Thyroid gland (tissue), 4 donors: ENCODE results near the gene SYNE4. TPM values are rescaled to one million over a fixed set of nuclear protein-coding genes. Genes with fewer than 3 reads are reported as not detected.
A peak's percentile ranks its signal among the peaks of the same experiment; 100 is the strongest.

Source experiments
- DNase-seq, 2 donors: peaks; one replicate each; pipeline ENCODE4 v3.0.0-alpha.2; 2019
- H3K27ac ChIP-seq, 3 donors: fragments of 200-600 bp; sonication (generic); 1 replicate in 2 of 3; 2 replicates in 1 of 3; pipeline ENCODE4 v1.5.1; 2016 to 2019; ENCODE audit warnings: mild to moderate bottlenecking in 1 of 3, moderate library complexity in 1 of 3
- H3K27me3 ChIP-seq: fragments of 200-600 bp; sonication (generic); one replicate; pipeline ENCODE4 v1.5.1; 2019
- H3K36me3 ChIP-seq, 2 donors: fragments of 200-600 bp; sonication (generic); one replicate each; pipeline ENCODE4 v1.5.1; 2016 to 2019
- H3K4me1 ChIP-seq, 2 donors: fragments of 200-600 bp; sonication (generic); one replicate each; pipeline ENCODE4 v1.5.1; 2017 to 2019
- H3K4me3 ChIP-seq, 3 donors: fragments of 200-600 bp; sonication (generic); replicated peaks in 1 of 3; 1 replicate in 2 of 3; 2 replicates in 1 of 3; pipeline ENCODE4 v1.5.1; 2016; ENCODE audit warnings: mild to moderate bottlenecking in 1 of 3
- H3K9me3 ChIP-seq: fragments of 200-600 bp; sonication (generic); one replicate; pipeline ENCODE4 v1.5.1; 2017
- POLR2A ChIP-seq, 2 donors: fragments of 450-650 bp; IDR thresholded peaks; one replicate each; pipeline ENCODE4 v1.6.1; 2017; ENCODE audit warnings: antibody characterized with exemption in 2 of 2, mild to moderate bottlenecking in 2 of 2, moderate library complexity in 1 of 2
- WGBS, 2 donors: methylation state at CpG; one replicate each; pipeline ENCODE4 v1.1.5; 2017; 5-methylcytosine and 5-hydroxymethylcytosine counted together
- intact Hi-C: fragments of 100-400 bp; cut with DNase I; formaldehyde crosslinking; loops from one replicate; pipeline ENCODE4 v1.15.1; 2023
- total RNA-seq, 4 donors: library from RNA; depleted of rRNA; stranded (reverse); fragments of >200 nt; gene quantifications; one replicate each; pipeline ENCODE4 v1.2.3, GENCODE V29; 2016
- TF ChIP-seq, protein P1 (sequence below), 6 experiments: fragments of 200-600 bp in 3 of 6; fragments of 450-650 bp in 3 of 6; sonication (generic) in 3 of 6; IDR thresholded peaks; one replicate each; pipeline ENCODE4 v1.5.1; 2016 to 2019; ENCODE audit warnings: antibody characterized with exemption in 6 of 6, mild to moderate bottlenecking in 2 of 6, inconsistent platforms in 1 of 6, moderate library complexity in 1 of 6

Gene SYNE4
- total RNA-seq, 4 donors from 2014 or later = 9.7 to 15.4 (median 12.6) TPM

DNA sequence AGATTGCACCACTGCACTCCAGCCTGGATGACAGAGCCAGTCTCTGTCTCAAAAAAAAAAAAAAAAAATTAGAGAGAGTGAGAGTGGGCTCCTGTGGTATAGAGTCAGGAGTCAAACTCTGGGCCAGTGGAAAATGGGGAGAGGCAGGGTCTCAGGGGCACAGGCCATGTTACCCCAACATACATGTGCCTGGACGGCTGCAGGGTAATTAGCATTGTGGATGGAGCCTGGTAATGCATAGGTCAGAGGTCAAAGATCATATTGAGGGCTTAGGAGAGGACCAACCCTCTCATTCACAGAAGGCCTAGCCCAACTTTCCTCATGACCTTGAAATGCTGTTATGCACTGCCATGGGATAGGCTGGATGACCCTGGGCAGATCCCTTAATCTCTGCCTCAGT, 16.9 kb upstream of the SYNE4 start:
- no peak for TF ChIP-seq POLR2A (IDR thresholded peaks at IDR 0.05)
- TF ChIP-seq, protein P1, sequence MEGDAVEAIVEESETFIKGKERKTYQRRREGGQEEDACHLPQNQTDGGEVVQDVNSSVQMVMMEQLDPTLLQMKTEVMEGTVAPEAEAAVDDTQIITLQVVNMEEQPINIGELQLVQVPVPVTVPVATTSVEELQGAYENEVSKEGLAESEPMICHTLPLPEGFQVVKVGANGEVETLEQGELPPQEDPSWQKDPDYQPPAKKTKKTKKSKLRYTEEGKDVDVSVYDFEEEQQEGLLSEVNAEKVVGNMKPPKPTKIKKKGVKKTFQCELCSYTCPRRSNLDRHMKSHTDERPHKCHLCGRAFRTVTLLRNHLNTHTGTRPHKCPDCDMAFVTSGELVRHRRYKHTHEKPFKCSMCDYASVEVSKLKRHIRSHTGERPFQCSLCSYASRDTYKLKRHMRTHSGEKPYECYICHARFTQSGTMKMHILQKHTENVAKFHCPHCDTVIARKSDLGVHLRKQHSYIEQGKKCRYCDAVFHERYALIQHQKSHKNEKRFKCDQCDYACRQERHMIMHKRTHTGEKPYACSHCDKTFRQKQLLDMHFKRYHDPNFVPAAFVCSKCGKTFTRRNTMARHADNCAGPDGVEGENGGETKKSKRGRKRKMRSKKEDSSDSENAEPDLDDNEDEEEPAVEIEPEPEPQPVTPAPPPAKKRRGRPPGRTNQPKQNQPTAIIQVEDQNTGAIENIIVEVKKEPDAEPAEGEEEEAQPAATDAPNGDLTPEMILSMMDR (IDR thresholded peaks at IDR 0.05) = no peak
- no peak overlapping the region for H3K27ac ChIP-seq
- H3K27me3 ChIP-seq = no peaks in the 10 kb centered on the region
- no peak overlapping the region for H3K4me3 ChIP-seq
- H3K9me3 ChIP-seq = no peaks in the 10 kb centered on the region
- DNase-seq = no peak
- H3K4me1 ChIP-seq = no peaks in the 10 kb centered on the region
- WGBS, 2 donors = 73 to 77% methylated on average over 1 of the region's 1 CpG
- intact Hi-C loops = no loop called here
- H3K36me3 ChIP-seq = no peaks in the 10 kb centered on the region

DNA sequence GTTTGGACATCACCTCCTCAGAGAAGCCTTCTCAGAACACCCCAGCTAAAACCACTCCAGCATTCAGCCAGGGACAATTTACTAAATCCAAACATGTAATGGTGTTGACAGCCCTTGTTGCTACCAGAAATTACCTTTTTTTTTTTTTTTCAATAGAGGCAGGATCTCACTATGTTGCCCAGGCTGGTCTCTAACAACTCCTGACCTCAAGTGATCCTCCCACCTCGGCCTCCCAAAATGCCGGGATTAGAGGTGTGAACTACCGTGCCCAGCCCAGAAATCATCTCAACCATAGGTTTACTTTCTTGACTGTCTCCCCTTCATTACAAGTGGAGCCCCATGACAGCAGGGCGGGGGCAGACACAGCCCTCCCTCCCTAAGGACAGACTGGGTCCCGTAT, 14.8 kb upstream of the SYNE4 start:
- no peak overlapping the region for H3K4me3 ChIP-seq
- no peak for DNase-seq
- no peaks in the 10 kb centered on the region for H3K4me1 ChIP-seq
- WGBS, 2 donors = 93 to 97% methylated on average over 5 of the region's 5 CpGs
- H3K36me3 ChIP-seq = no peaks in the 10 kb centered on the region
- no peaks in the 10 kb centered on the region for H3K27me3 ChIP-seq
- TF ChIP-seq POLR2A (IDR thresholded peaks at IDR 0.05) = no peak
- TF ChIP-seq, protein P1 (IDR thresholded peaks at IDR 0.05) = no peak
- no peak overlapping the region for H3K27ac ChIP-seq
- no peaks in the 10 kb centered on the region for H3K9me3 ChIP-seq
- intact Hi-C loops = no loop called here

DNA sequence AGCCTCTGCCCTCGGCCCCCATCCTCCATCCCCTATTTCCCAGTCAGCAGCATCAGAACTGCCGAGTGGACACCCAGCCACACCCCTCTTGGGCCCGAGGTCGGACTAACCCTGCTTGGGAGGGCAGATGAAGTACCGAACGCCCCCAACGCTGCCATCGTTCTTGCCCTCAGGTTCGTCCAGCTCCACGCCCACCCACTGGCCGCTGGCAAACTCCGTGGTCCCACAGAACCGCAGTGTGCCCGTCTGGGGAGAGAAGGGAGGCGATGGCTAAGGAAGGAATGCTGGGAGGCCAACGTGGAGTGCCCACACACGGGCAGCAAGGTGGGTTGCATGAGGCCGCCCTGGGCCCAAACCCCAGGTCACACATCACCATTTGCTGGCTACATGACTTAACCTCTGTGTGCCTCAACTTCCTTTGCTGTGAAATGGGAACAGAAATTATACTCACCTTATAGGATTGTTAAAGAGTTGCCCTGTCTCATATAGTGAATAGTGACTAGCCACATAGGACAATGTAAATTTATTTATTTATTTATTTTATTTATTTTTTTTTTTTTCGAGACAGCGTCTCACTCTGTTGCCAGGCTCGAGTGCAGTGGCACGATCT, 10.6 kb upstream of the SYNE4 start:
- no peaks in the 10 kb centered on the region for H3K27me3 ChIP-seq
- no peaks in the 10 kb centered on the region for H3K9me3 ChIP-seq
- no peak overlapping the region for H3K4me3 ChIP-seq
- intact Hi-C loops = no loop called here
- no peak overlapping the region for H3K27ac ChIP-seq
- DNase-seq = no peak
- TF ChIP-seq, protein P1 (IDR thresholded peaks at IDR 0.05) = no peak
- no peak for TF ChIP-seq POLR2A (IDR thresholded peaks at IDR 0.05)
- 92 to 93% methylated on average over 21 to 22 of the region's 22 CpGs for WGBS, 2 donors
- no peaks in the 10 kb centered on the region for H3K36me3 ChIP-seq
- peaks cover 5 to 6% of the 10 kb centered on the region in 2 donors for H3K4me1 ChIP-seq

DNA sequence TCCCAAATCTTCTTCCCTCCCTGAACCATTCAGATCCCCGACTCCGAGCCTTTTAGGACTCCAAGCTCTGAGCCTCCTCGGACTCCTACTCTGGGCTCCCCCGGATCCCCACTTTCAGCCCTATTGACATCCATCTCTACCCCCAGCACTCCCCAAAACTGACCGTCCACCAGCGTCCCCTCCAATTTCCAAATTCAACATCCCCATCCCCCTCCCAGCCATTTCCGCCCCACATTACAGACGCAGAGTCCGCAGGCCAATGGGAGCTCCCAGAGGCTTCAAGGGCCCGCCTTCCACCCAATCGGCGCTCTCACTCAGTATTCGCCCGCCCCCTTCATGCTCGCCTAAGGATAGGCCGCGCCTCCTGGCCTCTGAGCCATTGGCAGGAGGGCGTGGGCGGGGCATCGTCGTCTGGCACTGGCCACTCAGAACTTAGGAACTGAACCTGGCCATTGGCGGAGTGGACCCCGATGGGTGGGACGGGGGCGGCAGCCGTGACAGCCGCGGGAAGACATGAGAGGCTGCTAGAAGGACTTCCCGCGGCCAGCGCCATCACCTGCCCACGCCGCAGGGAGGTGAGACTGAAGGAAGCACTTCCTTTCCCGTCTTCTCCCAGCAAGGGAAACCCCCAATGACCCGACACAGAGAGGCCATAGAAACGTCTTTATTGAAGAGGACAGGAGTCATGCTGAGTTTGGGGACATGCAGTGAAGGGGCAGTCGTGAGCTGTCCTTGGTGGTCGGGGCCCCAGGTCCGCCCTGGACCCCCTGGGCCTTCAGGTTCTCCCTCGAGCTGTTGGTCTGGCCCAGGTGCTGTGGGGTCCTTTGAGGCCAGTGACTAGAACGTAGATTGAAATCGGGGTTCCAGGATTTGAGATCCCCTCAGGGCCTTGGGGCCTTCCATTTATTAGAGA, 5.7 kb upstream of the SYNE4 start, which contains the start of gene ALKBH6:
ALKBH6 (minus strand) TSS at position 202 of the 913 bp plus-strand sequence. CDS start 816 bp downstream, outside the sequence.
- H3K27me3 ChIP-seq = no peaks in the 10 kb centered on the region
- TF ChIP-seq, protein P1 (IDR thresholded peaks at IDR 0.05) = no peak
- TF ChIP-seq POLR2A (IDR thresholded peaks at IDR 0.05) = peak in 1 of 2 donors; percentile 45
- no peaks in the 10 kb centered on the region for H3K36me3 ChIP-seq
- peak; percentile 100 for DNase-seq
- peak within 1 kb of the TSS; percentile 62 to 78 (median 68) for H3K27ac ChIP-seq
- peak within 1 kb of the TSS in 2 of 3 donors; percentile 53 to 66 for H3K4me3 ChIP-seq
- peaks cover 18% of the 10 kb centered on the region in 2 donors for H3K4me1 ChIP-seq
- H3K9me3 ChIP-seq = no peaks in the 10 kb centered on the region
- intact Hi-C loops = loop anchor here (5.0 kb wide), 1 partner anchor 38 kb away; the partner anchor contains the start of genes THAP8 and WDR62
- WGBS, 2 donors = 1 to 5% methylated on average over 27 to 37 of the region's 42 CpGs
